22Rv1 (cell line): Measurements from ENCODE around the gene PCCA.

Source experiments
- CTCF ChIP-seq: fragments of 450-650 bp; IDR thresholded peaks from 2 replicates; pipeline ENCODE4 v1.5.1; 2017; ENCODE audit warnings: mild to moderate bottlenecking
- ZFX ChIP-seq: fragments of 450-650 bp; IDR thresholded peaks from 2 replicates; pipeline ENCODE4 v1.6.1; 2017; ENCODE audit warnings: antibody characterized with exemption, borderline replicate concordance

- TF ChIP-seq CTCF (no peak), ZFX (no peak)
Observed at GRCh38 chr13:100290165-100290801, 201.4 kb downstream of the PCCA start.
